Stomach smooth muscle (tissue), 2 donors: ENCODE measurements around the gene SLC5A11.
A peak's percentile ranks its signal among the peaks of the same experiment; 100 is the strongest.

Experiments
- H3K27ac ChIP-seq: one replicate; pipeline ENCODE4 v1.7.0; 2013; ENCODE audit warnings: mild to moderate bottlenecking, low read length, inconsistent platforms
- H3K27me3 ChIP-seq, 2 donors: one replicate each; pipeline ENCODE4 v1.7.0; 2013; ENCODE audit warnings: low read length in 2 of 2; ENCODE audit not compliant: insufficient read depth in 2 of 2, control insufficient read depth in 1 of 2
- H3K36me3 ChIP-seq, 2 donors: one replicate each; pipeline ENCODE4 v1.7.0; 2013; ENCODE audit warnings: low read length in 2 of 2; ENCODE audit not compliant: control insufficient read depth in 2 of 2, insufficient read depth in 2 of 2
- H3K4me1 ChIP-seq: one replicate; pipeline ENCODE4 v1.7.0; 2013; ENCODE audit warnings: low read length; ENCODE audit not compliant: control insufficient read depth, insufficient read depth
- H3K4me3 ChIP-seq, 2 donors: one replicate each; pipeline ENCODE4 v1.7.0; 2013; ENCODE audit warnings: low read length in 2 of 2
- H3K9ac ChIP-seq, 2 donors: one replicate each; pipeline ENCODE4 v1.7.0; 2013; ENCODE audit warnings: low read length in 2 of 2, mild to moderate bottlenecking in 1 of 2
- H3K9me3 ChIP-seq, 2 donors: one replicate each; pipeline ENCODE4 v1.7.0; 2013; ENCODE audit warnings: low read length in 2 of 2; ENCODE audit not compliant: control insufficient read depth in 2 of 2
- donor health status: healthy.
- donor health status: Pancreatic carcinoma.

The SLC5A11 gene

GRCh38 chr16:24820522-24820921 is 25.2 kb upstream of the SLC5A11 start:
- H3K27ac ChIP-seq: no peak overlapping the region

GRCh38 chr16:24821129-24821528 is 24.6 kb upstream of the SLC5A11 start:
- Histone ChIP-seq H3K36me3 (peaks cover 64 to 68% of the 10 kb centered on the region in 2 donors), H3K9me3 (no peaks in the 10 kb centered on the region), H3K27ac (no peak overlapping the region), H3K27me3 (no peaks in the 10 kb centered on the region), H3K4me1 (peaks cover 4% of the 10 kb centered on the region), H3K9ac (no peak overlapping the region), H3K4me3 (no peak overlapping the region)

More at GRCh38 chr16:24820522-24820921, 25.2 kb upstream of the SLC5A11 start:
- peaks cover 4% of the 10 kb centered on the region for H3K4me1 ChIP-seq
- H3K27me3 ChIP-seq: no peaks in the 10 kb centered on the region
- no peak overlapping the region for H3K9ac ChIP-seq
- peaks cover 64% of the 10 kb centered on the region in 2 donors for H3K36me3 ChIP-seq
- no peak overlapping the region for H3K4me3 ChIP-seq
- H3K9me3 ChIP-seq: no peaks in the 10 kb centered on the region

GRCh38 chr16:24822542-24822941 is 23.2 kb upstream of the SLC5A11 start:
- no peaks in the 10 kb centered on the region for H3K27me3 ChIP-seq
- H3K27ac ChIP-seq: peak overlapping the region; percentile 6

GRCh38 chr16:24822974-24823373 is 22.8 kb upstream of the SLC5A11 start:
- peaks cover 4% of the 10 kb centered on the region for H3K4me1 ChIP-seq
- peak overlapping the region; percentile 24 for H3K27ac ChIP-seq
- H3K9me3 ChIP-seq: no peaks in the 10 kb centered on the region
- H3K9ac ChIP-seq: no peak overlapping the region
- no peak overlapping the region for H3K4me3 ChIP-seq
- peaks cover 58 to 72% of the 10 kb centered on the region in 2 donors for H3K36me3 ChIP-seq
- no peaks in the 10 kb centered on the region for H3K27me3 ChIP-seq

More at GRCh38 chr16:24822542-24822941, 23.2 kb upstream of the SLC5A11 start:
- Histone ChIP-seq H3K4me1 (peaks cover 4% of the 10 kb centered on the region), H3K4me3 (no peak overlapping the region), H3K9me3 (no peaks in the 10 kb centered on the region), H3K36me3 (peaks cover 62 to 75% of the 10 kb centered on the region in 2 donors), H3K9ac (no peak overlapping the region)

GRCh38 chr16:24825696-24826095 is 20.1 kb upstream of the SLC5A11 start:
- Histone ChIP-seq H3K4me3 (no peak overlapping the region), H3K27me3 (no peaks in the 10 kb centered on the region), H3K27ac (no peak overlapping the region), H3K36me3 (peaks cover 44 to 49% of the 10 kb centered on the region in 2 donors), H3K9ac (no peak overlapping the region), H3K4me1 (no peaks in the 10 kb centered on the region), H3K9me3 (no peaks in the 10 kb centered on the region)

- Histone ChIP-seq H3K4me1 (no peaks in the 10 kb centered on the region), H3K36me3 (peaks cover 39 to 44% of the 10 kb centered on the region in 2 donors), H3K9me3 (no peaks in the 10 kb centered on the region)
These were observed 19.6 kb upstream of the SLC5A11 start for GRCh38 chr16:24826096-24826690.

GRCh38 chr16:24826817-24827566 is 18.8 kb upstream of the SLC5A11 start:
- Histone ChIP-seq H3K9ac (no peak overlapping the region), H3K9me3 (no peaks in the 10 kb centered on the region), H3K27me3 (no peaks in the 10 kb centered on the region), H3K27ac (no peak overlapping the region), H3K36me3 (peaks cover 31 to 36% of the 10 kb centered on the region in 2 donors), H3K4me1 (no peaks in the 10 kb centered on the region), H3K4me3 (no peak overlapping the region)

More at GRCh38 chr16:24826096-24826690, 19.6 kb upstream of the SLC5A11 start:
- no peak overlapping the region for H3K4me3 ChIP-seq
- no peaks in the 10 kb centered on the region for H3K27me3 ChIP-seq
- H3K9ac ChIP-seq: no peak overlapping the region
- no peak overlapping the region for H3K27ac ChIP-seq

- peaks cover 13 to 20% of the 10 kb centered on the region in 2 donors for H3K36me3 ChIP-seq
- H3K9ac ChIP-seq: no peak overlapping the region
- H3K4me1 ChIP-seq: no peaks in the 10 kb centered on the region
- no peak overlapping the region for H3K27ac ChIP-seq
- H3K9me3 ChIP-seq: no peaks in the 10 kb centered on the region
- no peaks in the 10 kb centered on the region for H3K27me3 ChIP-seq
- H3K4me3 ChIP-seq: no peak overlapping the region
These were observed 16.6 kb upstream of the SLC5A11 start for GRCh38 chr16:24829153-24829552.

GRCh38 chr16:24833352-24833751 is 12.4 kb upstream of the SLC5A11 start:
- Histone ChIP-seq H3K36me3 (peaks cover 2 to 4% of the 10 kb centered on the region in 2 donors), H3K4me3 (no peak overlapping the region), H3K27me3 (no peaks in the 10 kb centered on the region), H3K4me1 (no peaks in the 10 kb centered on the region), H3K9me3 (no peaks in the 10 kb centered on the region), H3K27ac (no peak overlapping the region), H3K9ac (no peak overlapping the region)

GRCh38 chr16:24834459-24835335 is 11.1 kb upstream of the SLC5A11 start:
- Histone ChIP-seq H3K4me1 (peaks cover 3% of the 10 kb centered on the region), H3K36me3 (no peaks in the 10 kb centered on the region), H3K4me3 (no peak overlapping the region), H3K9ac (no peak overlapping the region), H3K27ac (no peak overlapping the region), H3K9me3 (no peaks in the 10 kb centered on the region), H3K27me3 (no peaks in the 10 kb centered on the region)
